ENCODE measurements around the gene POU2F2. TPM values are rescaled to one million over a fixed set of nuclear protein-coding genes. Genes with fewer than 3 reads are reported as not detected.

POU2F2 gene
- total RNA-seq, 4 donors from 2014 or later: 0.55 to 244 (median 0.71) TPM

DNA sequence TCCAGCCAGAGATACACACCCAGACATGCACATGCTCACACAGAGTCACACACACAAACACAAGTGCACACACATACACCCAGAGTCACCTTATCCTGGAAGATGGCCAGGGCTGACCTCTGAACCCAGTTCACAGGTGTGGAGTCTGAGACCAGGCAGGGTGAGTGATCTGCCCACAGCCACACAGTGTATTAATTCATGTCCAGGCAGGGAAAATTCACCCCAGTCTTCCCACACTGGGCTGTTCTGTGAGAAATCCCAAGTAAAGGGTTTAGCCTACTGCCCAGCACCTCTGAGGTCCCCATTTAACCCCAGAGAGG, 2.0 kb downstream of the POU2F2 start:
- TF ChIP-seq, protein P1, sequence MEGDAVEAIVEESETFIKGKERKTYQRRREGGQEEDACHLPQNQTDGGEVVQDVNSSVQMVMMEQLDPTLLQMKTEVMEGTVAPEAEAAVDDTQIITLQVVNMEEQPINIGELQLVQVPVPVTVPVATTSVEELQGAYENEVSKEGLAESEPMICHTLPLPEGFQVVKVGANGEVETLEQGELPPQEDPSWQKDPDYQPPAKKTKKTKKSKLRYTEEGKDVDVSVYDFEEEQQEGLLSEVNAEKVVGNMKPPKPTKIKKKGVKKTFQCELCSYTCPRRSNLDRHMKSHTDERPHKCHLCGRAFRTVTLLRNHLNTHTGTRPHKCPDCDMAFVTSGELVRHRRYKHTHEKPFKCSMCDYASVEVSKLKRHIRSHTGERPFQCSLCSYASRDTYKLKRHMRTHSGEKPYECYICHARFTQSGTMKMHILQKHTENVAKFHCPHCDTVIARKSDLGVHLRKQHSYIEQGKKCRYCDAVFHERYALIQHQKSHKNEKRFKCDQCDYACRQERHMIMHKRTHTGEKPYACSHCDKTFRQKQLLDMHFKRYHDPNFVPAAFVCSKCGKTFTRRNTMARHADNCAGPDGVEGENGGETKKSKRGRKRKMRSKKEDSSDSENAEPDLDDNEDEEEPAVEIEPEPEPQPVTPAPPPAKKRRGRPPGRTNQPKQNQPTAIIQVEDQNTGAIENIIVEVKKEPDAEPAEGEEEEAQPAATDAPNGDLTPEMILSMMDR (IDR thresholded peaks at IDR 0.05): no peak
- TF ChIP-seq POLR2AphosphoS5 (IDR thresholded peaks at IDR 0.05): no peak
- no peak for TF ChIP-seq EP300 (IDR thresholded peaks at IDR 0.05)
- TF ChIP-seq POLR2A (IDR thresholded peaks at IDR 0.05): no peak
- Histone ChIP-seq H3K4me1 (peaks cover 37% of the 10 kb centered on the region), H3K27me3 (peaks cover 12% of the 10 kb centered on the region), H3K4me3 (no peak overlapping the region), H3K36me3 (no peaks in the 10 kb centered on the region), H3K9me3 (no peaks in the 10 kb centered on the region), H3K27ac (no peak overlapping the region)
- no peak for DNase-seq (ENCODE audit: low spot score in 2 of 2)

DNA sequence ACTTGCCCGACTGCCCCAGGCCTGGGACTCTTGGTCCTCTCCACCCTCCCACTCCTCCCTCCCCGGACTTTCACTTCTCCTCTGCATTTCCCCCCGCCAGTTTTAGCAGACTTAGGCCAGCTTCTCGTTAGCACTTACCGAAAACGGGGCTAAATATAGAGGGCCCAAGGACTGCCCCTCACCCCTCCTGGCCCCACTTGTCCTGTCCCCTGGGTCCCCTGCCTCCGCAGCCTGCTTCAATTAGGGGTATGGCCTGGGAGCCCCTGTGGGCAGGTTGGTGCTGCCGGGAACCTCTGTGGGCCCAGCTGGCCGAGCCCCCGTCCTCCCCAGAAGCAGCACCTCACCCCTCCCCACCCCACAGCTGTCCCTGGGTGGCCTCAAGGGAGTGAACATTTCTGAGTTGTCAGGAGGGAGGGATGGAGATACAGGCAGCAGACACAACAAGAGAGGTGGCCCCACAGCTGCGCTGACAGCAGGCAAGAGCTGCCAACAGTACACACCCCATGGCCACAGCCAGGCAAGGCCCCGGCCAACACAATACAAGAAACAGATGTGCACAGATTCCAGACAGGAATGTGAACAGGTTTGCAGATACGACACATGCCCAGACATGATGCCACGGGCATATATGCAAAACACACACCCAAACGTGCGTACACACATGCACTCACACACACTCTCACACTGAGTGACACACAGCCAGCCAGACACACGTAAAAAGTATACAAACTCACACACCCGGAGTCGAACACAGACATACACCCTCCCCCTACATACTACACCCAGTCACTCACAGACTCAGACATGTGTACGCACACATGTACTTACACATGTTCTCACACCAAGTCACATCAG, 2.6 kb downstream of the POU2F2 start:
- Histone ChIP-seq H3K36me3 (no peaks in the 10 kb centered on the region), H3K4me1 (peaks cover 37% of the 10 kb centered on the region), H3K27me3 (peaks cover 15% of the 10 kb centered on the region), H3K4me3 (no peak overlapping the region), H3K9me3 (no peaks in the 10 kb centered on the region), H3K27ac (no peak overlapping the region)
- TF ChIP-seq POLR2AphosphoS5 (IDR thresholded peaks at IDR 0.05) (no peak), POLR2A (IDR thresholded peaks at IDR 0.05) (no peak), EP300 (IDR thresholded peaks at IDR 0.05) (no peak)
- TF ChIP-seq, protein P1 (IDR thresholded peaks at IDR 0.05): no peak
- WGBS: 32% methylated on average over 17 of the region's 20 CpGs
- DNase-seq (ENCODE audit: low spot score in 2 of 2): no peak

- Histone ChIP-seq H3K36me3 (no peaks in the 10 kb centered on the region), H3K27ac (no peak overlapping the region), H3K9me3 (no peaks in the 10 kb centered on the region), H3K27me3 (peaks cover 3% of the 10 kb centered on the region), H3K4me3 (no peak overlapping the region), H3K4me1 (peaks cover 27% of the 10 kb centered on the region)
- no peak for TF ChIP-seq POLR2A (IDR thresholded peaks at IDR 0.05)
- no peak for TF ChIP-seq POLR2AphosphoS5 (IDR thresholded peaks at IDR 0.05)
- no peak for TF ChIP-seq EP300 (IDR thresholded peaks at IDR 0.05)
- TF ChIP-seq, protein P1 (IDR thresholded peaks at IDR 0.05): no peak
- DNase-seq (ENCODE audit: low spot score in 2 of 2): no peak
- WGBS: 80% methylated on average over 5 of the region's 5 CpGs
These were observed 5.7 kb downstream of the POU2F2 start for GRCh38 chr19:42126574-42126973.

- Histone ChIP-seq H3K4me3 (no peak overlapping the region), H3K9me3 (no peaks in the 10 kb centered on the region), H3K27me3 (peaks cover 3% of the 10 kb centered on the region), H3K27ac (no peak overlapping the region), H3K4me1 (peaks cover 31% of the 10 kb centered on the region), H3K36me3 (no peaks in the 10 kb centered on the region)
- DNase-seq (ENCODE audit: low spot score in 2 of 2): no peak
- TF ChIP-seq, protein P1 (IDR thresholded peaks at IDR 0.05): no peak
- no peak for TF ChIP-seq EP300 (IDR thresholded peaks at IDR 0.05)
- TF ChIP-seq POLR2A (IDR thresholded peaks at IDR 0.05): no peak
- TF ChIP-seq POLR2AphosphoS5 (IDR thresholded peaks at IDR 0.05): no peak
- WGBS: 54% methylated on average over 6 of the region's 6 CpGs
These were observed 6.7 kb downstream of the POU2F2 start for GRCh38 chr19:42125536-42125935.

GRCh38 chr19:42124386-42124901, 7.8 kb downstream of the POU2F2 start:
- no peak for DNase-seq (ENCODE audit: low spot score in 2 of 2)
- Histone ChIP-seq H3K4me3 (no peak overlapping the region), H3K4me1 (peaks cover 21% of the 10 kb centered on the region), H3K36me3 (no peaks in the 10 kb centered on the region), H3K9me3 (no peaks in the 10 kb centered on the region), H3K27ac (no peak overlapping the region), H3K27me3 (peaks cover 3% of the 10 kb centered on the region)
- TF ChIP-seq EP300 (IDR thresholded peaks at IDR 0.05) (no peak), POLR2AphosphoS5 (IDR thresholded peaks at IDR 0.05) (no peak), POLR2A (IDR thresholded peaks at IDR 0.05) (no peak)
- TF ChIP-seq, protein P1 (IDR thresholded peaks at IDR 0.05): no peak
- WGBS: 76% methylated on average over 5 of the region's 5 CpGs

Data from suprapubic skin (tissue), 4 donors.